HUES64 (cell line): ENCODE measurements around the gene DAZAP1.

Experiments
- H3K27ac ChIP-seq: 2 replicates; pipeline ENCODE4 v1.7.0; 2013; ENCODE audit warnings: low read depth, low read length, inconsistent platforms
- H3K27me3 ChIP-seq: 2 replicates; pipeline ENCODE4 v1.6.1; 2013; ENCODE audit warnings: mild to moderate bottlenecking, low read length; ENCODE audit not compliant: insufficient read depth
- H3K36me3 ChIP-seq: 2 replicates; pipeline ENCODE4 v1.6.1; 2013; ENCODE audit warnings: mild to moderate bottlenecking, low read length; ENCODE audit not compliant: insufficient read depth
- H3K4me1 ChIP-seq: 2 replicates; pipeline ENCODE4 v1.6.1; 2013; ENCODE audit warnings: mild to moderate bottlenecking, low read length, moderate library complexity; ENCODE audit not compliant: insufficient read depth
- H3K4me3 ChIP-seq: 2 replicates; pipeline ENCODE4 v1.5.1; 2013; ENCODE audit warnings: mild to moderate bottlenecking, low read length, moderate library complexity
- H3K9ac ChIP-seq: 2 replicates; pipeline ENCODE4 v1.6.1; 2013; ENCODE audit warnings: mild to moderate bottlenecking, low read depth, low read length
- H3K9me3 ChIP-seq: 2 replicates; pipeline ENCODE4 v1.6.1; 2013; ENCODE audit warnings: low read depth, low read length; ENCODE audit not compliant: insufficient read depth
- WGBS: fragments of 150-250, 120-280 bp; methylation state at CpG from one replicate; pipeline ENCODE4 v1.1.7; 2013; ENCODE audit warnings: missing lambda C conversion rate; 5-methylcytosine and 5-hydroxymethylcytosine counted together

Gene DAZAP1

GRCh38 chr19:1457031-1457739, 49.8 kb downstream of the DAZAP1 start:
- no peak overlapping the region for H3K9ac ChIP-seq
- H3K27ac ChIP-seq: no peak overlapping the region
- no peak overlapping the region for H3K4me3 ChIP-seq
- peaks cover 4% of the 10 kb centered on the region for H3K4me1 ChIP-seq
- H3K36me3 ChIP-seq: no peaks in the 10 kb centered on the region
- no peaks in the 10 kb centered on the region for H3K9me3 ChIP-seq
- WGBS: 58% methylated on average over 48 of the region's 48 CpGs
- H3K27me3 ChIP-seq: peaks cover 50% of the 10 kb centered on the region

GRCh38 chr19:1457892-1458291, 50.5 kb downstream of the DAZAP1 start:
- H3K4me1 ChIP-seq: no peaks in the 10 kb centered on the region
- no peak overlapping the region for H3K9ac ChIP-seq
- WGBS: 89% methylated on average over 16 of the region's 16 CpGs
- no peaks in the 10 kb centered on the region for H3K9me3 ChIP-seq
- H3K36me3 ChIP-seq: no peaks in the 10 kb centered on the region
- H3K4me3 ChIP-seq: no peak overlapping the region
- H3K27ac ChIP-seq: no peak overlapping the region
- H3K27me3 ChIP-seq: peaks cover 43% of the 10 kb centered on the region

DNA sequence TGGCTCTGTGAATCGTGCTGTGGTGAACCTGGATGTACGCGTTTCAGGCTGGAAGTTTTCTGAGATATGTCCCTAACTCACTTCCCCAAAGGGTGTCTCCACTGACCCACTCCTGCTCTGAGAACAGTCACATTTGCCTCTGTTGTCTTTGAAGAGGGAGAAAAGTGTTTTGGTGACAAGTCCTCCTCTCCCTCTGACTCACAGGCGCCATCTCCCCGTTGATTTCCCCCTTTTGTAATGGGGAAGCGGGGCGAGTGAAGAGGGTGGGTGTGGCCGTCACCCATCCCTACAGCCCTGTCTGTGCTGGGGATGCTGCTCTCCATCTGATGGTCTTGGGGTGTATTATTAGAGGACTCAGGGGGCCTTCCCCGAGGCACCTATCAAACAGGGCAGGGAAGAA, 52.1 kb downstream of the DAZAP1 start:
- 72% methylated on average over 7 of the region's 9 CpGs for WGBS
- no peak overlapping the region for H3K27ac ChIP-seq
- peaks cover 39% of the 10 kb centered on the region for H3K27me3 ChIP-seq
- no peaks in the 10 kb centered on the region for H3K4me1 ChIP-seq
- no peak overlapping the region for H3K4me3 ChIP-seq
- no peaks in the 10 kb centered on the region for H3K9me3 ChIP-seq
- no peak overlapping the region for H3K9ac ChIP-seq
- H3K36me3 ChIP-seq: no peaks in the 10 kb centered on the region

- no peaks in the 10 kb centered on the region for H3K36me3 ChIP-seq
- no peaks in the 10 kb centered on the region for H3K4me1 ChIP-seq
- no peak overlapping the region for H3K9ac ChIP-seq
- H3K27me3 ChIP-seq: peaks cover 48% of the 10 kb centered on the region
- H3K27ac ChIP-seq: no peak overlapping the region
- no peaks in the 10 kb centered on the region for H3K9me3 ChIP-seq
- 93% methylated on average over 36 of the region's 36 CpGs for WGBS
- no peak overlapping the region for H3K4me3 ChIP-seq
Observed at GRCh38 chr19:1460033-1460995, 52.9 kb downstream of the DAZAP1 start.

DNA sequence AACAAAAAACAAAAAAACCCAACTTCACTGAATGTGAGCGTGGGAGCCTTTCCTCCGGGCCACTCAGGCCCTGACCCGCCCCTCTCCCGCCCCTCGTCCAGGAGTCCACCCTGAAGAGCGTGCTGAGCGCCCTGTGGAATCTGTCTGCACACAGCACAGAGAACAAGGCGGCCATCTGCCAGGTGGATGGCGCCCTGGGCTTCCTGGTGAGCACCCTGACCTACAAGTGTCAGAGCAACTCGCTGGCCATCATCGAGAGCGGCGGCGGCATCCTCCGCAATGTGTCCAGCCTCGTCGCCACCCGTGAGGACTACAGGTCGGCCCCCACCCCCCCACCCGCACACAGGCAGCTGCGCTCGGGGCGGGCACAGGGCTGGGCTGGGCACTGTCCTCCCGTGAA, 54.5 kb downstream of the DAZAP1 start:
- WGBS: 89% methylated on average over 24 of the region's 24 CpGs

GRCh38 chr19:1465191-1466016, 58.0 kb downstream of the DAZAP1 start:
- no peak overlapping the region for H3K4me3 ChIP-seq
- H3K9me3 ChIP-seq: no peaks in the 10 kb centered on the region
- H3K36me3 ChIP-seq: no peaks in the 10 kb centered on the region
- H3K4me1 ChIP-seq: no peaks in the 10 kb centered on the region
- peaks cover 70% of the 10 kb centered on the region for H3K27me3 ChIP-seq
- no peak overlapping the region for H3K9ac ChIP-seq
- no peak overlapping the region for H3K27ac ChIP-seq
- WGBS: 22% methylated on average over 83 of the region's 83 CpGs

More for the DNA sequence above, 54.5 kb downstream of the DAZAP1 start:
- H3K27me3 ChIP-seq: peaks cover 54% of the 10 kb centered on the region
- no peaks in the 10 kb centered on the region for H3K4me1 ChIP-seq
- H3K4me3 ChIP-seq: no peak overlapping the region
- no peaks in the 10 kb centered on the region for H3K36me3 ChIP-seq
- no peak overlapping the region for H3K27ac ChIP-seq
- H3K9me3 ChIP-seq: no peaks in the 10 kb centered on the region
- no peak overlapping the region for H3K9ac ChIP-seq

- Histone ChIP-seq H3K27me3 (peaks cover 76% of the 10 kb centered on the region), H3K4me1 (0 out of 2 replicates have a peak, but pooled peaks cover under 1% of the 10 kb centered on the region), H3K27ac (no peak overlapping the region), H3K9ac (no peak overlapping the region), H3K9me3 (no peaks in the 10 kb centered on the region), H3K4me3 (no peak overlapping the region), H3K36me3 (no peaks in the 10 kb centered on the region)
- 26% methylated on average over 41 of the region's 41 CpGs for WGBS
Observed at GRCh38 chr19:1466018-1466460, 58.7 kb downstream of the DAZAP1 start.

- Histone ChIP-seq H3K4me3 (peak overlapping the region; percentile 1; the same call in 1 of the 2 replicates), H3K9me3 (no peaks in the 10 kb centered on the region), H3K4me1 (0 out of 2 replicates have a peak, but pooled peaks cover 3% of the 10 kb centered on the region), H3K9ac (no peak overlapping the region), H3K27ac (no peak overlapping the region), H3K36me3 (no peaks in the 10 kb centered on the region), H3K27me3 (peaks cover 82% of the 10 kb centered on the region)
- WGBS: 10% methylated on average over 70 of the region's 70 CpGs
Observed at GRCh38 chr19:1466461-1467214, 59.3 kb downstream of the DAZAP1 start.

GRCh38 chr19:1467215-1467489, 59.8 kb downstream of the DAZAP1 start:
- Histone ChIP-seq H3K9me3 (no peaks in the 10 kb centered on the region), H3K27me3 (peaks cover 87% of the 10 kb centered on the region), H3K36me3 (no peaks in the 10 kb centered on the region), H3K9ac (no peak overlapping the region), H3K4me3 (peak overlapping the region; percentile 21; the same call in 1 of the 2 replicates), H3K4me1 (0 out of 2 replicates have a peak, but pooled peaks cover 3% of the 10 kb centered on the region), H3K27ac (no peak overlapping the region)
- WGBS: 4% methylated on average over 36 of the region's 36 CpGs

- H3K27ac ChIP-seq: no peak overlapping the region
- H3K36me3 ChIP-seq: no peaks in the 10 kb centered on the region
- peak overlapping the region; percentile 21; the same call in 1 of the 2 replicates for H3K4me3 ChIP-seq
- no peaks in the 10 kb centered on the region for H3K9me3 ChIP-seq
- 5% methylated on average over 92 of the region's 92 CpGs for WGBS
- peaks cover 92% of the 10 kb centered on the region for H3K27me3 ChIP-seq
- H3K9ac ChIP-seq: no peak overlapping the region
- H3K4me1 ChIP-seq: 0 out of 2 replicates have a peak, but pooled peaks cover 3% of the 10 kb centered on the region
Observed at GRCh38 chr19:1467490-1468273, 60.3 kb downstream of the DAZAP1 start.
